ENCODE results near the gene STAG3.
A peak's percentile ranks its signal among the peaks of the same experiment; 100 is the strongest.

Gene STAG3

GRCh38 chr7:100155553-100156317 is 22.0 kb upstream of the STAG3 start:
- no peak for DNase-seq (ENCODE audit: low read depth)

- DNase-seq (ENCODE audit: low read depth), result no peak
These were observed 21.2 kb upstream of the STAG3 start for GRCh38 chr7:100156331-100157068.

GRCh38 chr7:100157069-100157333 is 20.7 kb upstream of the STAG3 start:
- DNase-seq (ENCODE audit: low read depth), result no peak

GRCh38 chr7:100157334-100158228 is 20.1 kb upstream of the STAG3 start:
- DNase-seq (ENCODE audit: low read depth), result peak; percentile 63

GRCh38 chr7:100158229-100159098 is 19.3 kb upstream of the STAG3 start, which contains the start of gene TRAPPC14:
Gene TRAPPC14 (minus strand): TSS chr7:100158723. CDS start chr7:100158499, 224 bp downstream.
- peak; percentile 72 for DNase-seq (ENCODE audit: low read depth)

- no peak for DNase-seq (ENCODE audit: low read depth)
These were observed 18.6 kb upstream of the STAG3 start for GRCh38 chr7:100159099-100159623.

GRCh38 chr7:100160067-100160466 is 17.7 kb upstream of the STAG3 start:
- no peak for DNase-seq (ENCODE audit: low read depth)

- no peak for DNase-seq (ENCODE audit: low read depth)
These were observed 14.6 kb upstream of the STAG3 start for GRCh38 chr7:100163006-100163531.

GRCh38 chr7:100163871-100164270 is 13.8 kb upstream of the STAG3 start:
- DNase-seq (ENCODE audit: low read depth), result no peak

GRCh38 chr7:100166317-100166940 is 11.3 kb upstream of the STAG3 start:
- no peak for DNase-seq (ENCODE audit: low read depth)

GRCh38 chr7:100166970-100167911 is 10.5 kb upstream of the STAG3 start:
- DNase-seq (ENCODE audit: low read depth), result no peak

- peak; percentile 19 for DNase-seq (ENCODE audit: low read depth)
These were observed 9.8 kb upstream of the STAG3 start for GRCh38 chr7:100167912-100168323.

GRCh38 chr7:100169147-100169850 is 8.4 kb upstream of the STAG3 start:
- no peak for DNase-seq (ENCODE audit: low read depth)

GRCh38 chr7:100170101-100170897 is 7.4 kb upstream of the STAG3 start:
- DNase-seq (ENCODE audit: low read depth), result no peak

GRCh38 chr7:100171087-100171681 is 6.5 kb upstream of the STAG3 start:
- DNase-seq (ENCODE audit: low read depth), result no peak

GRCh38 chr7:100171840-100172239 is 5.9 kb upstream of the STAG3 start:
- DNase-seq (ENCODE audit: low read depth), result no peak

GRCh38 chr7:100173806-100174495 is 3.8 kb upstream of the STAG3 start:
- DNase-seq (ENCODE audit: low read depth), result no peak
